ENCODE results near the gene SDR39U1.

SDR39U1 gene

GRCh38 chr14:24441904-24442239, 704 bp downstream of the SDR39U1 start:
- DNase-seq, result no peak

DNA sequence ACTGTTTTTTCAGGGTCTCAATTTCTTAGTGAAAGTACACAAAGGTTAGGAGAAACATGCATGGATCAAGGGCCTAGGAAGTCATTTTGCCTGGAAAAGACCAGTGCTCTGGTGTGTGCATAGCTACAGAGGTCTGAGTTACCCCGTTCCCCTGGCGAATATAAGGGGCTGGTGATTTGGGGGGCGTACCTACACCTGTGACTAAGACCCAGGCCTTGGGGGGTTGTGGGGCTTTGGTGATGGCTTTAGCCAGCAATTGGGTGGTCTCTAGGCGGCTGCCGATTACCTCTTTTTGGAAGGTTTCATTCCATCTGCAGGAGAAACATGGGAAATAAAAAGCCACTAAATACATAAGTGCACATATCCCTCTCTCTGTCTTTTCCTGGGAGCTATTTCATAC, 1.1 kb downstream of the SDR39U1 start:
- DNase-seq, result no peak

- DNase-seq, result no peak
These were observed 1.8 kb downstream of the SDR39U1 start for GRCh38 chr14:24440606-24441399.

GRCh38 chr14:24439830-24440605, 2.6 kb downstream of the SDR39U1 start:
- DNase-seq, result no peak

DNA sequence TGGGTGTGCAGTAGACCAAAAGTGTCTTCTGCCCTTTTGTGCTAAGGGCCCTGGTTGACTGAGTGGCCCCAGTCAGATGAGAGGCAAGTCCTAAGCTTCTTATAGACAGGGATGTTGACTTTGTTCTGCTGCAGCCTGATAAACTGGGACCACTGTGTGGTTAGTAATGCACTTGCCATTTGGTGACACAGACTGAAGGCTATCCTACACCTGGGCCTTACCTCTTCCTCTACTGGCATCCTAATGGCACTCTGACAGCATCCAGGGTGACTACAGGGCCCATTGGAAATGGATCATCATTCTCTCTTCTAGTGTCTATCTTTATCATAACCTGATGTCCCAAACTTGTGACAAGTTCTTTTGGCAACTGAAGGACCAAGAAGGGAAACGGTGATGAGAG, 3.3 kb downstream of the SDR39U1 start:
- no peak for DNase-seq

GRCh38 chr14:24438223-24439097, 4.1 kb downstream of the SDR39U1 start:
- DNase-seq, result no peak

DNA sequence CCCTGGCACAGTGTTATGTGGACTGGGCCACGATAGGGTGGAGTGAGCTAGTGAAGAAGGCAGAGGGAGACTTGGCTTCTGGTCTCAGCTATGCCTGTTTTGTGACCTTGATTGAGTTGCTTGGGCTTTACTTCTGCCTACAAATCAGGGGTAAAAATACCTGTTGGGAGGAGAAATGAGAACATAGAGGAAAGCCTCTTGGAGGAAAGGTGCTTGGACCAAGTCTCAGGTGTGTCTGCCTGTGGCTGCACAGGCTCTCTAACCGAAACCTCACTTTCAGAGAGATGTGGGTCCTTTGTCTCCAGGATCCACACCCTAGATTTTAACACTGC, 4.9 kb downstream of the SDR39U1 start:
- DNase-seq, result no peak

- DNase-seq, result no peak
These were observed 5.4 kb downstream of the SDR39U1 start for GRCh38 chr14:24437020-24437735.

DNA sequence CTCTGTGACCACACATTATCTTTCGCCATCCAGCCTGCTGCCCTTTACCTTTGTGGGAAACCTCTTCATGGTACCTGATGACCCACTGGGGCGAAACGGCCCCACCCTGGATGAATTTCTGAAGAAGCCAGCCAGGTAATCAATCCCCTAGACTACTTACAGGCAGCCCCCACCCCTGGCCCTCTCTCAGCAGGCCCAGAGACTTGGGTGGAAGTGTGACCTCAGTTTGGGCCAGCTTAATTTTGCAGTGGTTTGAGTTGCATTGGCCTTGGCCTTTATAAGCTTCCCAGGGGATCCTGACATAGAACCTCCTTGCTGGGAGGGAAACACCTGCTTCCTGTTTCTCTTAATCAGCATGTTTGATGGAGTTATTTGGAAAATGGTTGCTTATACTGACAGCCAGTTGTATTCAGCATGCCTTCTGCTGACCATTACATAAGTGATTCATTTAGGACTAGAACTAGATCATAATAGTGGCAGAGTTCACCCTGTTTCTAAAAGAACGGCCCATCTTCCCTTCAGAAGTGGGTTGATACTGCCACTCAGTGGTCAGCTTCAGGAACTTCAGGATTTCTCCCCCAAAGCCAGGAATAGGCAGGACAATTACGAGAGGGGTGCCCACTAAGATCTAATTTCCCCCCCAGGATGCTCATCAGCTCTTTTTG, 6.1 kb downstream of the SDR39U1 start:
- DNase-seq, result peak; percentile 66

- no peak for DNase-seq
These were observed 6.6 kb downstream of the SDR39U1 start for GRCh38 chr14:24435998-24436354.

GRCh38 chr14:24435192-24435810, 7.3 kb downstream of the SDR39U1 start:
- no peak for DNase-seq

DNA sequence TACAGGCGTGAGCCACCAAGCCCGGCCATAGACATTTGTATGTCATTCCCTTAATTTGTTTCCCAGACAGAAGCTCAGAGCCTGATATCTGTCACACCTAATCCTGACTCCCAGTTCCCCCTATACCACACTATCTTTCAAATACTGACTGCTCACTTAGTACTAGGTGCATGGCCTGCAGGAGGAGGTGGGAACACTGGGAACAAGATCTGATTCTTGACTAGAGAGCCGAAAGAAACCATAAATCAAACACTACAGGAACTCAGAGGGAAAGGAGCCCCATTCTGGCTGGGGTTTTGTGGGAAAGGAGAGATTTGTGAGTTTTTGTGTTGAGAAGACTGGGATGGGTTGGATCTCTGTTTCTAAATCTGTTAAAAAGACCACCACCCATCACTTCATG, 7.9 kb downstream of the SDR39U1 start:
- no peak for DNase-seq

DNA sequence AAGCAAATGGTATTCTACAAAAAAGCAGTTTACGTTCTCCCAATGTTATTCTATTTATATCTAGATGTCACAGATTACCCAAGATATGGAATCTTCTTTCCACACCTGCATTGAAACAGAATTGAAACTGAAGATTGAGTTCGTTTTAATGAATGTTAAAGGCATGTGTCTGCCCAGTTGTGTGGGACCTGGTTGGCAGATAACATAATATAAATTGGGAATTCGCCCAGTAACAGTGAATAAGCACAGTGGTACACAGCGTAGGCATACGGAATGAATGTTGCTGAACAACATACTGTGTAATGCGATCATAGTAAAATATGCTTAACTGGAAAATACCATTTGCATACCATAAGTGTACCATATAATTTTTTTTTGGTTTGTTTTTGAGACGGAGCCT, 8.5 kb downstream of the SDR39U1 start:
- DNase-seq, result no peak

- DNase-seq, result peak; percentile 23
These were observed 10.1 kb downstream of the SDR39U1 start for GRCh38 chr14:24432259-24433131.

DNA sequence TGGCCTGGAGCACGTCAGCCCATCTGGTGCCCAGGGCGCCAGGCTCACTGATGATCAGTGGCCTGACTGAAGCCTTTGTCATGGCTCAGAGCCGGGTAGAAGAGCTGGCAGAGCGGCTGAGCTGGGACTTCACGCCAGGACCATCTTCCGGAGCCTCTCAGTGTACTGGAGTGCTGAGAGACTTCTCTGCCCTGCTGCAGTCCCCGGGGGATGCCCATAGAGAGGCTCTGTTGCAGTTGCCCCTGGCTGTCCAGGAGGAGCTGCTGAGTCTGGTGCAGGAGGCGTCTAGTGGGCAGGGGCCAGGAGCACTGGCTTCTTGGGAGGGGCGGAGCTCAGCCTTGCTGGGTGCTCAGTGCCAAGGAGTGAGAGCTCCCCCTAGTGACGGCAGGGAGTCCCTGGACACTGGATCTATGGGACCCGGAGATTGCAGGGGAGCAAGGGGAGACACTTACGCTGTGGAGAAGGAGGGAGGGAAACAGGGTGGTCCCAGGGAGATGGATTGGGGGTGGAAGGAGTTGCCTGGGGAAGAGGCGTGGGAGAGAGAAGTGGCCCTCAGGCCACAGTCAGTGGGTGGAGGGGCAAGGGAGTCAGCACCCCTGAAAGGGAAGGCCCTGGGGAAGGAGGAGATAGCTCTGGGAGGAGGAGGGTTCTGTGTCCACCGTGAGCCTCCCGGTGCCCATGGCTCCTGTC, 10.9 kb downstream of the SDR39U1 start:
- DNase-seq, result peak; percentile 91

GRCh38 chr14:24430682-24431568, 11.7 kb downstream of the SDR39U1 start:
- DNase-seq, result peak; percentile 63

GRCh38 chr14:24430143-24430681, 12.4 kb downstream of the SDR39U1 start:
- DNase-seq, result peak; percentile 90

DNA sequence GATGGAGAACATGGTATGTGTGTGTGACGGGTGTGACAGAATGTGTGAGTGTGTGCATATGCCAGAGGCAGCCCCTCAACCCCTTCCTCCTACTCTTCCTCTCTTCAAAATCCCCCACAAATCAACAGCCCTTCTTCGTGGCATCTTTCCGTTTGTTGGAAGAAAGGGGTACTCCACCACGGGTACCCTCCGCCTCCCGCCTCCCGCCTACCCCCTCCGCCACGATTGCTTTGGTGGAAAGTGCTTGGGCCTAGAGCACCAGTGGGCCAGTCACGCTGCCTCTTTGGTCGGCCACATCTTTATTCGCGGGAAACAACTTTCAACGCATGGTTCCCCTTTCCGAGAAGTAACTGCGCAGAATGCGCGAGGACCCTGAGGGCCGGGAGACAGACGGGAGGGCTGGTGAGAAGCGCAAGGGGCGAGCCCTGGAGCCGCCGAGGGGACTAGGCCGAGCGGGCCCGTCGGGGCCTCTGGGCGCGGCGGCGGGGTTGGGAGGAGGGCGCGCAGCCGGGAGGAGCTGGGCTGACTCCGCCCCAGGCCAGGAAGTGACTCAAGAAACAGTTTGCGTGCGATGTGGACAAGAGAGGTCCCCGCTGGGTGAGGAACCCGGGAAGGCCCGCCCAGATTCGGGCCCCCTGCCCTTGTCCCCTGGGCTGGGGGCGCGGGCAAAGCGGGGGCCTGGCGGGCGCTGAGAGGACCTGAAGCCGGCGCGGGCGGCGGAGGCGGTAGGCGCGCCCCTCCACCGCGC, 13.0 kb downstream of the SDR39U1 start, which contains the start of the genes CBLN3 and KHNYN:
Gene CBLN3, minus strand, starts transcription at position 274 of the 748 bp plus-strand sequence. CDS start 614 bp downstream, outside the sequence.
Gene KHNYN, plus strand, starts transcription at position 560 of the 748 bp plus-strand sequence. CDS start 777 bp downstream, outside the sequence.
- DNase-seq, result peak; percentile 94
